D341Med (cell line): ENCODE data around the gene ECHS1.
A peak's percentile ranks its signal among the peaks of the same experiment; 100 is the strongest.
"Not testable (repeated sequence)": the region's sequence is repeated elsewhere in the genome, so short reads cannot be mapped to it uniquely, and the experiment has no call there.

Source experiments
- DNase-seq: peaks from one replicate; pipeline ENCODE4 v3.0.0; 2012; ENCODE audit warnings: low spot score

Gene ECHS1

GRCh38 chr10:133324857-133325260, 48.3 kb downstream of the ECHS1 start:
- DNase-seq: no peak

GRCh38 chr10:133324198-133324792, 48.9 kb downstream of the ECHS1 start:
- peak; percentile 54 for DNase-seq

GRCh38 chr10:133322064-133322709, 51.0 kb downstream of the ECHS1 start:
- not testable (repeated sequence) for DNase-seq

GRCh38 chr10:133320852-133321422, 52.2 kb downstream of the ECHS1 start:
- DNase-seq: not testable (repeated sequence)

- peak; percentile 79 for DNase-seq
These were observed 54.5 kb downstream of the ECHS1 start for GRCh38 chr10:133318494-133319127.

GRCh38 chr10:133316732-133317131, 56.4 kb downstream of the ECHS1 start:
- DNase-seq: no peak

- DNase-seq: no peak
These were observed 56.9 kb downstream of the ECHS1 start for GRCh38 chr10:133316266-133316665.

- DNase-seq: no peak
These were observed 57.3 kb downstream of the ECHS1 start for GRCh38 chr10:133315847-133316246.

GRCh38 chr10:133314911-133315310, 58.2 kb downstream of the ECHS1 start:
- DNase-seq: no peak

GRCh38 chr10:133313192-133313591, 60.0 kb downstream of the ECHS1 start:
- no peak for DNase-seq

GRCh38 chr10:133312769-133313145, 60.4 kb downstream of the ECHS1 start:
- no peak for DNase-seq
